GM12801 (cell line): ENCODE measurements around the gene CPA4.

Experiments
- TF ChIP-seq, protein P1 (sequence below): IDR thresholded peaks from one replicate; pipeline ENCODE4 v1.5.1; 2011; ENCODE audit warnings: control low read depth; ENCODE audit not compliant: insufficient read length; ENCODE audit errors: extremely low read depth

CPA4 gene

DNA sequence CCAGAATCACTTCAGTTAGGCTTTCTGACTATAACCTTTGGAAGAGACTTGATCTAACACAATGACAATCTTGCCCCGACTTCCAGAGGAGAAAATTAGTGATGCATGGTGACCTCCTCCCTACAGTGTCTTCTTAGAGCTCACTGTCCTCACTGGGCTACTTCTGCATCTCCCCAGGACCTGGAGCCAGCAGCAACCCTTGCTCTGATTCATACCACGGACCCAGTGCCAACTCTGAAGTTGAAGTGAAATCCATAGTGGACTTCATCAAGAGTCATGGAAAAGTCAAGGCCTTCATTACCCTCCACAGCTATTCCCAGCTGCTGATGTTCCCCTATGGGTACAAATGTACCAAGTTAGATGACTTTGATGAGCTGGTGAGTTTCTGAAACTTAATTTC lies 13.7 kb upstream of the CPA4 start:
- TF ChIP-seq, protein P1, sequence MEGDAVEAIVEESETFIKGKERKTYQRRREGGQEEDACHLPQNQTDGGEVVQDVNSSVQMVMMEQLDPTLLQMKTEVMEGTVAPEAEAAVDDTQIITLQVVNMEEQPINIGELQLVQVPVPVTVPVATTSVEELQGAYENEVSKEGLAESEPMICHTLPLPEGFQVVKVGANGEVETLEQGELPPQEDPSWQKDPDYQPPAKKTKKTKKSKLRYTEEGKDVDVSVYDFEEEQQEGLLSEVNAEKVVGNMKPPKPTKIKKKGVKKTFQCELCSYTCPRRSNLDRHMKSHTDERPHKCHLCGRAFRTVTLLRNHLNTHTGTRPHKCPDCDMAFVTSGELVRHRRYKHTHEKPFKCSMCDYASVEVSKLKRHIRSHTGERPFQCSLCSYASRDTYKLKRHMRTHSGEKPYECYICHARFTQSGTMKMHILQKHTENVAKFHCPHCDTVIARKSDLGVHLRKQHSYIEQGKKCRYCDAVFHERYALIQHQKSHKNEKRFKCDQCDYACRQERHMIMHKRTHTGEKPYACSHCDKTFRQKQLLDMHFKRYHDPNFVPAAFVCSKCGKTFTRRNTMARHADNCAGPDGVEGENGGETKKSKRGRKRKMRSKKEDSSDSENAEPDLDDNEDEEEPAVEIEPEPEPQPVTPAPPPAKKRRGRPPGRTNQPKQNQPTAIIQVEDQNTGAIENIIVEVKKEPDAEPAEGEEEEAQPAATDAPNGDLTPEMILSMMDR: no peak

DNA sequence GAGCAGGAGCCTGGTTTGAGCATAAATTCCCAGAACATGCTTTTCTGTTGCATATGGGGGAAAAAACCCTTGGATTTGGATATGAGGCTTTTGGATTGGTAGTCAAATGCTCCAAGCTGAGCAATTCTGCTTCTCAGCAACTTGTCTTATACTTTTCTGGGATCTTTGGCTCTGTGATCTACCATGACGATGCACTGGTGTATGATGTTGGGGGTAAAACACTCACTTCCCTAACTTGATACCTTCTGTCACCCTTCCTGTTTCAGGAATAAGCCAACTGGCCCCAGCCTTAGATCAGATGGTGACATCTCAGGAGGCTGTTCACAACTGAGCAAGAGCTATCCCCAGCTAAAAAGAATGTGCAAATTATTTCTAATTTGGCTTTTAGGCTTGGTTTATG lies 13.1 kb upstream of the CPA4 start:
- TF ChIP-seq, protein P1: no peak

GRCh38 chr7:130281260-130281659 lies 11.7 kb upstream of the CPA4 start:
- TF ChIP-seq, protein P1: no peak

GRCh38 chr7:130286881-130287280 lies 6.1 kb upstream of the CPA4 start:
- TF ChIP-seq, protein P1: no peak

GRCh38 chr7:130288168-130288567 lies 4.8 kb upstream of the CPA4 start:
- TF ChIP-seq, protein P1: no peak

DNA sequence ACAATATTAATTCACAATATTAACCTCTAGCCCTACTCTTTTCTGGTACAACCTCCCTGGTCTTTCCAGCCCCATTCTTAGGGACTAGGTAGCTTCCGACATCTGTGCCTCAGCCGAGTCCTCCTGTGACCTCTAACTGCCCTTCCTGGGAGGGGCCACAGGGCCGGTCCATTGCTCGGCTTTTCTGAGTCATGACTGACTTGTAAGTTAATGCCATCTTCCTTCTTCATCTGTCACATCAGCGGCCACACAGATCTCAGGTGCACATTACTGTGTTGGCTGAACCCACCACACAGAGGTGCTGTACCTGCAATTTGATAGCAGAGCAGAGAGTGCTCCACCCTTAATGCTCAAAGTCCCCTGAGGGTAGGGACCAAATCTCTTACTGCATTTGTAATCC lies 4.1 kb upstream of the CPA4 start:
- TF ChIP-seq, protein P1: no peak

- TF ChIP-seq, protein P1: no peak
Measured at GRCh38 chr7:130289478-130289877, 3.5 kb upstream of the CPA4 start.

- TF ChIP-seq, protein P1: no peak
Measured at GRCh38 chr7:130290745-130291144, 2.2 kb upstream of the CPA4 start.
